Stimulated activated CD8-positive, alpha-beta memory T cell treated with anti-CD3 and anti-CD28 coated beads, Interleukin-12 subunit alpha, Interleukin-12 subunit beta, amount 100 ng/mL, for 1 hour (primary cell): ENCODE measurements around the gene CDKN1B.

Experiments used
- DNase-seq: peaks from one replicate; pipeline ENCODE4 v3.0.0-alpha.2; 2020; ENCODE audit warnings: low read depth

The CDKN1B gene

GRCh38 chr12:12716793-12717585 is at the start of gene CDKN1B:
TSS of gene CDKN1B (plus strand) at chr12:12717368. CDS start at chr12:12717840, 472 bp downstream.
- DNase-seq, result peak; percentile 70

GRCh38 chr12:12668005-12668404 is 49.2 kb upstream of the CDKN1B start:
- no peak for DNase-seq

GRCh38 chr12:12669020-12669419 is 48.1 kb upstream of the CDKN1B start:
- DNase-seq, result no peak

- DNase-seq, result no peak
Measured at GRCh38 chr12:12671850-12672660, 45.1 kb upstream of the CDKN1B start.

- DNase-seq, result no peak
Measured at GRCh38 chr12:12673296-12673695, 43.9 kb upstream of the CDKN1B start.

- no peak for DNase-seq
Measured at GRCh38 chr12:12676605-12677004, 40.6 kb upstream of the CDKN1B start.

- no peak for DNase-seq
Measured at GRCh38 chr12:12681061-12681765, 36.0 kb upstream of the CDKN1B start.

GRCh38 chr12:12682284-12682683 is 34.9 kb upstream of the CDKN1B start:
- DNase-seq, result no peak

- DNase-seq, result no peak
Measured at GRCh38 chr12:12683136-12683697, 34.0 kb upstream of the CDKN1B start.

- DNase-seq, result no peak
Measured at GRCh38 chr12:12683725-12684124, 33.4 kb upstream of the CDKN1B start.

GRCh38 chr12:12684375-12685106 is 32.6 kb upstream of the CDKN1B start:
- no peak for DNase-seq

- no peak for DNase-seq
Measured at GRCh38 chr12:12685305-12685704, 31.9 kb upstream of the CDKN1B start.

- no peak for DNase-seq
Measured at GRCh38 chr12:12686472-12686871, 30.7 kb upstream of the CDKN1B start.

GRCh38 chr12:12686925-12687324 is 30.2 kb upstream of the CDKN1B start:
- no peak for DNase-seq

GRCh38 chr12:12689647-12690300 is 27.4 kb upstream of the CDKN1B start:
- DNase-seq, result no peak

- DNase-seq, result no peak
Measured at GRCh38 chr12:12691549-12691948, 25.6 kb upstream of the CDKN1B start.

GRCh38 chr12:12693111-12693671 is 24.0 kb upstream of the CDKN1B start:
- no peak for DNase-seq

GRCh38 chr12:12696562-12697383 is 20.4 kb upstream of the CDKN1B start:
- peak; percentile 90 for DNase-seq

- DNase-seq, result no peak
Measured at GRCh38 chr12:12699345-12699744, 17.8 kb upstream of the CDKN1B start.

GRCh38 chr12:12700254-12700653 is 16.9 kb upstream of the CDKN1B start:
- no peak for DNase-seq
